Stimulated activated CD4-positive, alpha-beta T cell treated with anti-CD3 and anti-CD28 coated beads, TNF-alpha, amount 100 ng/mL, for 48 hours (primary cell): ENCODE results near the gene SKI.

ENCODE experiments used
- DNase-seq, 3 donors: peaks; one replicate each; pipeline ENCODE4 v3.0.0-alpha.2; 2020; ENCODE audit warnings: low read depth in 3 of 3

SKI gene

DNA sequence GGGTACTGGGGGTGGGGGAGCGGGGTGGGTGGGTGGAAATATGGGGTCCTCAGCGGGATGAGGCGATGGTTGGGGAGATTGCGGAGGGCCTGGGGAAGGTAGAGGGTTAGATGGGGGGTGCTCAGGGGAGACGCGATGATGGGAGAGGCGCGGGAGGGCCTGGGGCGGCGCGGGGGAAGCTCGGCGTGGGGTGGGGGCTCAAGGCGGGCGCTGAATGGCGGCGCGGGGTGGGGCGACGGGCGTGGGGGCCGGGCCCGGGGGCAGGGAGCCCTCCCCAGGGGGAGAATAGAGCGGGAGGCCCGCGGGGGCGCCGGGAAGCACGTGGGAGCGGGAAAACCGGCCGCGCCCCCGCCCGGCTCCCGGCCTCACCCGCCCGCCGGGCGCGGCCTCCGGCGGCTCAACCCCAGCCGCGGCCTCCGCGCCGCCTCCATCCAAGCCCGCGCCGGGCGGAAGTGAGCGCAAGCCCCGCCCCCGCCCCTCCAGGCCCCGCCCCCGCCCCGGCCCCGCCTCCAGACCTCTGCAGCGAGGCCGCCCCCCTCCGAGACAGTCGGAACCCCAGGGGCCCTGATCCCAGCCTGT, 33.7 kb upstream of the SKI start, which contains the start of gene FAAP20:
Gene FAAP20, minus strand, starts transcription at position 454 of the 579 bp plus-strand sequence. Its CDS starts 23 bp downstream, at position 431.
- DNase-seq = peak; percentile 49 to 69 (median 50)

- peak; percentile 74 to 85 (median 76) for DNase-seq
These were observed 33.0 kb upstream of the SKI start for GRCh38 chr1:2194898-2195673.

DNA sequence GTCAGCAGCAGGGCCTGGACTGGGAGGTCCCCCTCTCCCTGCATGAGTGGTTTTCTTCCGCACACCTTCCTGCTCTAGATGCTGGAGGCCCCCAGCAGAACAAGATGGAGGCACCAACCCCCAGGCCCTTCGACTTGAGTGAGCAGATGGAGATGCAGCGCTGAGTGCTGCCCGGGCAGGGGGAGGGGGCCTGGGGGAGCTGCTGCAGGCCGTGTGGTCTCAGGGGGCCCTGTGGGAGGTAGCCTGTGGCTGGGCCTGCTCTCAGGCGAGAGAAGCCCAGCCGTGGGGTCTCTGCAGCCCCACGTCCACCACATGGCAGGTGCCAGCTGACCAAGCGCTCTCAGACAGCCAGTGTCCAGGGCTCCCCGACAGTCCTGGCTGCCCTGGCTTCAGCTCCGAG, 32.3 kb upstream of the SKI start:
- DNase-seq = no peak

DNA sequence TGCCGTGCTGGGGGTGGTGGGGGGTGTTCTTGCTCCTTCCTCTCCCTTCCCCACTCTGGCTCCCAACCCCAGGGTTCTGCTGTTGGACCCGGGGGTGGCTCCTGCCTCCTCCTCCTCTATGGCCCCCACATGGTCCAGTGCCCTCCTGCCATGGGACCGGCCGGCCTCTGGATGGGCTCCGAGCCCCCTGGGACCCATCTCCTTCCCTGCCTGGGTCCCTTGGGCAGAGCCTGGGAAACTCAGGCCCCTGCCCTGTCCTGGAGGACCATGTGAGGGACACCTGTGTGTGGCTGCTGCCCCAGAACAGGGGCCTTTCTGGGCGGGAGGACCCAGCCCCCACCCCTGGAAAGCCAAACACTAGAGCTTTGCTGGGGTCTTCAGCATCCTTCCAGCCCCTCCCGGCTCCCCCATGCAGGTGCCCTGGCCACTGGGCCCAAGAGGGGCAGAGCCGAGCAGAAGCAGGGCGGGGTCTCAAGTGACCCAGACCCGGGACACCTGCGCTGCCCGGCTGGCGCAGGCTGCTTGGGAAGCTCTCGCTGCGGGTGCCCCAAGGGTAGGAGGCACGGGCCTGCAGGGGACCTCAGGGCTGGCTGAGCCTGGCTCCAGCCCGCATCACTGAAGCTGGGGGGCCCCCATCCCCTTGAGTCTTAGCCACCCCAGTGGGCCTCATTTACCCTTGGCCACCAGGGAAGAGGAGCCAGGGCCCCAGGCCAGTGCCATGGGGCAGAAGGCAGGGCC, 31.0 kb upstream of the SKI start:
- no peak for DNase-seq

- no peak for DNase-seq
These were observed 30.4 kb upstream of the SKI start for GRCh38 chr1:2197707-2198165.

- DNase-seq = no peak
These were observed 29.5 kb upstream of the SKI start for GRCh38 chr1:2198571-2198970.

DNA sequence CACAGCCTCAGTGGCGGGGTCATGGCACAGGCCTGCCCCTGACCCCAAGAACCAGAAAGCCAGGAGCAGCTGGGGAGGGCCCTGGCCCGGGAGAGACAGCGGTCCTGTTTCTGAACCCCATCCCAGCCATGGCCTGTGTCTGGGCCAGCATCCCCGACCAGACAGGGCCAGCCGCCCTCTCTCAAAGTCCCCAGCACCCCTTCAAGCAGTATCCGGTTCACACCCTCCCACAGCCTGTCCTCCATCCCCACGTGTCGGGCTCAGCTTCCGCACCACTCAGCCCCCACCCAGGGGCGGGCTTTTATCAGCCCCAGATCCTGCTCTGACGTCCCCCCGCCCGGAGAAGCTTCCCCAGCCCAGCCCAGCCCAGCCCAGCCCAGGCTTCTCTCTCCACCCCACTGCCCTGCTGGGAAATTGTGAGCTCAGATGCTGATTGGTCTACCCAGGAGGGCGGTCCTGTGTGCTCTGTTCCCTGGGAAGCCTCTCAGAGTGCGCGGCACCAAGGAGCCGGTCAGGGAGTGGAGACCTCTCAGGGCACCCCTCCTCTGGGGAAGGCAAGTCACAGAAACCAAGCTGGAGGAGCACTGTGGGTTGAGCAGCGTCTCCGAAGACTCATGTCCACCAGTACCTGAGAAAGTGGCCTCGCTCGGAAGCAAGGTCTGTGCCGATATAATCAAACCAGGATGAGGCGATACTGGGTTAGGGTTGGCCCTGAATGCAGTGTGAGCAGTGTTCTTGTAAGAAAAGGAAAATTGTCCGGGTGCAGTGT, 28.9 kb upstream of the SKI start:
- DNase-seq = peak; percentile 70 to 82 (median 79)

GRCh38 chr1:2200308-2200943, 27.7 kb upstream of the SKI start:
- DNase-seq = no peak

- DNase-seq = no peak
These were observed 27.1 kb upstream of the SKI start for GRCh38 chr1:2201062-2201461.

DNA sequence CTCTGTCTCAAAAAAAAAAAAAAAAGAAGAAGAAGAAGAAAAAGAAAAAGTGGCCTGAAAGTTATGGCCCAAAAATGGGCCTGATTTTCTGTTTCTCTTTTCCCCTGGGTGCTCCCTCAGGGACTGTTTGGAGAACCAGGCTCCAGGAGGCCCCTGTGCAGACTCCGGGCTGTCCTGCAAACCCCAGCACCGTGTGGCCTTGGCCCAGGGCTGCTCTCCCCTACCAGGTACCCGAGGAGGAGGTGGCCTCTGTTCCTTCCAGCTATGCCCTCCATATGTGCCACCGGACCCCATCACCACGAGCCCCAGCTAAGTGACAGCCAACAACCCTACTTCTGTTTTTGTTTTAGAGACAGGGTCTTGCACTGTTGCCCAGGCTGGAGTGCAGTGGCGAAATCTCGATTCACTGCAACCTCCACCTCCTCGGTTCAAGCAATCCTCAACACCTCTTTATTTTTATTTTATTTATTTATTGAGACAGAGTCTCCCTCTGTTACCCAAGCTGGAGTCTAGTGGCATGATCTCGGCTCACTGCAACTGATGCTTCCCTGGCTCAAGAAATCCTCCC, 26.0 kb upstream of the SKI start:
- no peak for DNase-seq

- DNase-seq = no peak
These were observed 25.1 kb upstream of the SKI start for GRCh38 chr1:2202843-2203601.

- no peak for DNase-seq
These were observed 24.3 kb upstream of the SKI start for GRCh38 chr1:2203671-2204414.

DNA sequence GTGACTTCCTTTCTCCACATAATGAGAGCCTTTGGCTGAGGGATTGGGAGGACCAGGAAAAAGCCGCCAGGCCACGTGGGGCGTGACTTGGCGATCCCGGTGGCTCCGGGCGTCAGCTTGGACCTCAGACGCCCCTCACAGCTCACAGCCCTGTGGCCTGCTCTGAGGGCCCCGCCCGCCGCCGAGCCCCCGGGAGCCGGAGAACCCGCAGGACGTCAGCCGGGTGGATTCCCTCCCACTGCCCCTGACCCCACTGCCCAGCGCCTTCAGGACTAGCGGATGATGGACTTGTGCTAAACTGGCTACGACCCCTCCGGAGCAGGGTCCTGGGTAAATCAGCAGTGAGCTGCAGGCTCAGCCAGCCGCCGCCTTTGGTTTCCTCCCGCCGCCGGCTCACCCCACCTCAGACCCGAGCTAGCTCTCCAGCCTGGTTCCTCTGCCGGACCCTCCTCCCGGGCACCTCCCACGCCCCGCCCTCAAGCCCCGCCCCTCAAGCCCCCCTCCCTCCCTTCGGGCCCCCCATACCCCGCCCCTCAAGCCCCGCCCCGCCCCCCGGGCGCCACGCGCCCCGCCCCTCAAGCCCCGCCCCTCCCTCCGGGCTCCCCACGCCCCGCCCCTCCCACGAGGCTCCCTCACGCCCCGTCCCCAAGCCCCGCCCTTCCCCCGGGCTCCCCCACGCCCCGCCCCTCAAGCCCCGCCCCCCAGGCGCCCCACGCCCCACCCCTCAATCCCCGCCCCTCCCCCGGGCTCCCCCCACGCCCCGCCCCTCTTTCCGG, 23.5 kb upstream of the SKI start:
- DNase-seq = peak in 1 of 3 donors; percentile 98

- peak in 2 of 3 donors; percentile 84 for DNase-seq
These were observed 22.7 kb upstream of the SKI start for GRCh38 chr1:2205191-2205952.

- DNase-seq = no peak
These were observed 21.2 kb upstream of the SKI start for GRCh38 chr1:2206813-2207487.

- DNase-seq = no peak
These were observed 19.5 kb upstream of the SKI start for GRCh38 chr1:2208309-2209239.
